ENCODE measurements around the gene NUDT17.

NUDT17 gene

DNA sequence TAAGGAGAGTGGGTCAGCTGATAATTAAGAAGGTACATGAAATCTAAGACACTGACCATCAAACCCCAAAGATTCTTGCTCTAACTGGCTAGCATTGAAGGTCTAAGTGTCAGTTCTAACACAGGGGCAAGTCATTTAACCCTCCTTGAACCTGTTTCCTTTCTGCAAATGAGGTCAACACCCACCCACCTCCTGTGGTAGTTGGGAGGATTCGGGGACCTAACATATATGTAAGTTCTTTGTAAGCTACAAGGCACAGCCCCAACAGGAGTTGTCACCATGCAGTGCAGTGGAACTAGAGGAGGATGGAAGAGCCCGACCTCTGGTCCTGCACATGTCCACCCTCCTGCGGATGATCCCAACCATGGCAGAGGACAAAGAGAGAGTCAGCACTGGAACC, 2.4 kb downstream of the NUDT17 start:
- no peak for DNase-seq (ENCODE audit: low read depth in 3 of 3)

DNA sequence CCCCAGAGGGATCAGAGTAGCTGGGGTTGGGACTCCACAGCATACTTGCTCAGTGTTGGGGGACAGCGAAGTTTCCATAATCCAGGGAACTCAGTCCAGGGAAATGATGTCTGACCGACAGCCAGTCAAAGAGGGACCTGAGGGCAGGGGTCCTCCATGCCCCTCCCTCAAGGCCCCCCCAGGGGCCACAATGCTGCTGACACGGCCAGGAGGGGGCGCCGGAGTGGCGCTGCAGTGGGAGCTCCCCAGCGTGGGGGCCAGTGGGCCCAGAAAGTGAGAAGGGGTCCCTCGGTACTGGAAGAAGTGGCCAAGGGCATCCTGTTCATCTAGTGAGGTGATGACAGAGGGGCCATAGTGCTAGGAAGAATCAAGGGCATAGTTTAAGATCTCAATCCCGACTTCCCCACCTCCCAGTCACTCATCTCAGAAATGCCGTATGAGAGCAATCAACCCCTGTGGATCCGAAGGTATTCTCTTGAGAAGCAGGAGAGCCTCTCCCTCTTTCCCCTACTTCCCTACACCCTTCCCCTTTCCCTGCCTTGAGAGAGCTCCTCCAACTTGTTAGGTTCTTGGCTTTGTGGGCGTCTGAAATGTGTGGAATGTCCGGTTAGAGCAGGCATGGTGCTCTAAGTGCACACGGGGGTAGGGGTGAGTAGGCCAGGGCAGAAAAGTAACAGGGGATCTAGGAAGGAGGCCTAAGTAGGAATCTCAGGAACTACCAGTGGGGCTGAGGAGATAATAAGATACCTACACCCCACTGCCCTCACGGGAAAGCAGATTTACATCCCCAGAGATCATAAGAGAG, 4.1 kb downstream of the NUDT17 start:
- DNase-seq (ENCODE audit: low read depth in 3 of 3): no peak

DNA sequence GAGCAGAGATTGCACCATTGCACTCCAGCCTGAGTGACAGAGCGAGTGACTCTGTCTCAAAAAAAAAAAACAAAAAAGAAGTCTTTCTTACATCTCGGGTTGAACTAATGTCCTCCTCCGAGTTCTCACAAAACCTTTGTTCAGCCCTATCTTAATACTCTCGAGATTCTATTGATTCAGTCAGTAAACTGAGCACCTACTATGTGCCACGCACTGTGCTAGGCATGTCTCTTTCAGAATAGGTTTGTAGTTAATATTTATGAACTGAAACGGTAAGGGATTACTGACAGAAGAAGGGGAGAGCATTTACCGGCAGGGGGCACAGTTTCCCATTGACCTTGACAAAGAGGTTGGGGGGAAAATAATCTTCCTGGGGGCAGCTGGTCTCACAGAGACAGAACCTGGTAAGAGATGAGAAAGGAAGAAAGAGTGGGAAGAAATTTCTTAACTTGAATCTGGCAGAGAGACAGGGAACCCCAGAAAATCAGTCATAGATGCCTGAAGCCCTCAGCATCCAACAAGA, 10.1 kb downstream of the NUDT17 start:
- DNase-seq (ENCODE audit: low read depth in 3 of 3): no peak

DNA sequence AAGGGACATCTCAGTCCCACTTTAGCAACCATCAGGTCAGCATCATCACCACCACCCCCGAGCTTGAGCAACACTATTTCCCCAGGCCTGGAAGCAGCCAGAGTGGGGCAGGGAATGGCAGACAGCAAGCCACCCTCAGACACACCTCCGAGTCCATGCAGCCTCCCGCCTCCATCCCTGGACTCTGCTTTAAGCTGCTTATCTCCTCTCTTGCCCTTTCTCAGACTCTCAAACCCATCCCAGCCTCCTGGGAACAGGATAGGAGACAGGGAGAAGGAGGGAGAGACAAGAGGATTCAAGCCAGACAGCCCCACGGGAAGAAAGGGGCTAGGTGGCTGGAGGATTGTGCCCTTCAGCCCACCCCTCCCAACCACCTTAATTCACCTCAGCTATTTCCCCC, 11.7 kb downstream of the NUDT17 start:
- no peak for DNase-seq (ENCODE audit: low read depth in 3 of 3)

DNA sequence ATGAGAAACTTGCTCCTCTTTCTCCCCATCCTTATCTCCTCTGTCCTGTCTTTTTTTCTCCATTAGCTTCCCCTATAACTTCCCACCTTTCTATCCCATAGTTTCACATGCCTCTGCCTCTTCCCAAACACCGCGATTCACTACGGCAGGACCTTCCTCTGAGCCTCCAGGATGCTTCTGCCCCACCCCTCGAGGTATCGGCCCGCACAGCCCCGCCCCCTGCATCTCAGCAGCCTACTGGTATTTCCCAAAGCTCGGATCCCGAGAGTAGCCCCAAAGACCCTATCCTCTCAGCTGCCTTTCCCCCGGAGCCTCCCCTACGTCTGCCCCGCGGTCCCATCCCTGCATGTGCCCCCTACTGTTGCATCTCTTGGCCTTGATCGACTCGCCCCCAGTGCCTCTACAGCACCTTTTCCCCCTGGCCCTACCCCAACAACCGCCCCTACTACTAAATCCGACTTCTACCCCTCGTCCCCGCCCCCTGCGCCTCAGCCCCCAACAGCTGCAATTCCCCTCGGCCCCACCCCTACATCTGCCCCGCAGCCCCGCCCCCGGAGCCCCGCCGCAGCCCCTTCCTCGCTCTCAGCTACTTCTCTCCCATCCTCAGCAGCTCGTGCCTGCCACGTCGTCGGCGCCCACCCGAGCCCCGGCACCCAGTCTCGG, 12.9 kb downstream of the NUDT17 start:
- peak; percentile 6 to 41 (median 34) for DNase-seq (ENCODE audit: low read depth in 3 of 3)

DNA sequence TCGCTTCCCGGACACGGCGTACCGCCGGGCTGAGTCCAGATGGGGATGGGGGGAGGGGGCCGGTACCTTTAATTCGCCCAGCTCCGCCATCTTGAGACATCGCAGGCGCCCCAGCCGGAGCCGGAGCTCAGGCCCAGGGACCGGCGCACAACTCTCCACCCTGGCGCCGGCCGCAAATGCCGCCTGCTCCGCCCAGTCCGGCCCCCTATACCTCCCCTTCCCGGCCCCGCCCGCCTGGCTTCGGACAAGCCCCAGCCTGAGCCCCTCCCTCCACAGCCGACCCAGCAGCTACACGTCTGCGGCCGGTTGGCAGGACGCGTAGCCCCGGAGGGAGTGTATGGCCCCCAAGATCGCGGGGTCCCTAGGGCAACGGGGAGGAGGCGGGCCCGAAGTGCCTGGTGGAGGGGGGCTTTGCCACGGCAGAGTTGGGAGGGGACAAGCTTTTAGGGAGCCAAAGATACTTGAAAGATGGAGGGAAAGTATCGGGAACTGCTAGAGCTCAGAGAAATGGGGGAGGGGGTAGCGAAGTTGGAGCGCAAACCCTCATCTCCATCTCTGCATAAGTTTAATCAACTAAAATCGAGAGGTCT, 13.6 kb downstream of the NUDT17 start, which contains the start of gene PIAS3:
PIAS3 (minus strand) TSS at position 181 of the 590 bp plus-strand sequence; CDS start at position 90, 91 bp downstream.
- DNase-seq (ENCODE audit: low read depth in 3 of 3): peak; percentile 57 to 91 (median 71)

DNA sequence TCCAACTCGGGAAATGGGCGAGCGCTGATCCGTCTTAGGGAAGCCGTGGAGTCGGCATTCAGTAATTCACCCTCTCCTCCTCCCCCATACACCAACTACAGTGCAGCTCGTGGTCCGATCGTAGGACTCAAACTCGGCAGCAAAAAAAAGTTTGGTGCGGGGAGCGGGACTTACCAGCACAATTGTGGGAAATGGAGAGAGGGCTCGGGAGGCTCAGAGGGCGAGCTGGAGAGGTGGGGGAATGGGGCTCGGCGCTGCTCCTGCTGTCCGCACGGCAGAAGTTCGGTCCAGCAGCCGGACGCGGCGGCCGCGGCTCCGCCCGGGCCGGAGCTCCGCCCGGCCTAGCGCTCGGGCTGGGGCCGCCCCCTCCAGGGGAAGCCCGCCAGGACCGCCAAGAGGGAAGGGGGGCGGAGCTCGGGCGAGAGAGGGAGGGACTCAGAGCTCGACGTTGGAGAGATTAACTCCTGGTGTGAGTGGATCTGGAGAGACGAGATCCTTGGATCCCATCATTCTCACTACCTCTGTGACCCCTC, 14.1 kb downstream of the NUDT17 start:
- peak; percentile 43 to 80 (median 62) for DNase-seq (ENCODE audit: low read depth in 3 of 3)

DNA sequence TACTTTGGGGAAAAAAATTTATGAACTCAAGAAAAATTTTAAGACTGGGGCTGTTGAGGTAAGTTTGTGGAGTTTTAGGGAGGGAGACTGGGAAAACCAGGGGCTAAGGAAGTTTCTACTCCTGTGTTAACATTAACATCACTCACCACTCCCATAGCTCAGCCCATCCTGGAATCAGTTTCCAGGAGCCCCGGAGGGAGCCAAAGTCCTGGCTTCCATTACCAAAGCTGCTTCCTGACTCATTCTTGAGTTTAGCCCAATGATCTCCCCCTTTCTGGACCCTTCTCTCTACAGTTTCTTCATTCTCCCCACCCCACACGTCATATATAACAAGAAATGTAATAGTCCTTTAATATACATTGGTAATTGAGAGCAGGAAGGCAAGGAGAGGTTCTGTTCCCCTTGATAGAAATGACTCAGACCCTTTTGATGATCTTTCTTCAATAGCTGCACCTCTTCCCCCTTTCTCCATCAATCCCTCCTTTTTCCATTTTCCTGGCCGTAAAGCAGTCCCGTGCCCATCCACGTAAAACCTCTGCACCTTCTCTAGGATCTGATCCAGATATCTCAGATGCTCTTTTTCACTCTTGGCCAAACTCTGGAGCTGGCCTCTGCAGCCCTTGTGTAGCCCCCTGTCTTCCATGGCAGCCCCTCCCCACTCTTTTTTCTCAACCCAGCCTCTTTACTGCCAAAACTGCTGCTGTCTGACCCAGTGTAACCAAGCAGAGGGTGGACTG, 18.0 kb downstream of the NUDT17 start:
- no peak for DNase-seq (ENCODE audit: low read depth in 3 of 3)

DNA sequence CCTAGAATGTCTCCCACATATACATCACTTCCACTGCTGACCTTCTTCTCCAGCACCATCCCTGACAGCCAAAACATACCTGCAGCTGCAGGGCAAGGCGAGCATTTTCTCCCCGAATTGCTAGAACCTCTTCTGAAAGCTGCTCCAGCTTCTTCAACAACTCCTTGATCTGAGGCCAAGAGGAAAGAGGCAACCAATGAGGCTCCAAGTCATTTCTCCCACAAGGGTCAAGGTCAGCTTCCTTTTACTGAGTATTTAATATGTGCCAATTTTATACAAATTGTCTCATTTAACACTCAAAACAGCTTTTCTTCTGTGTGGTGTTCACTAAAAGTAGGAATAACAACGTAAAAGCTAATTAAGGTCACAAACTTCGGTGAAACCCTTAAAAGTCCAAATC, 22.8 kb downstream of the NUDT17 start:
- no peak for DNase-seq (ENCODE audit: low read depth in 3 of 3)

DNA sequence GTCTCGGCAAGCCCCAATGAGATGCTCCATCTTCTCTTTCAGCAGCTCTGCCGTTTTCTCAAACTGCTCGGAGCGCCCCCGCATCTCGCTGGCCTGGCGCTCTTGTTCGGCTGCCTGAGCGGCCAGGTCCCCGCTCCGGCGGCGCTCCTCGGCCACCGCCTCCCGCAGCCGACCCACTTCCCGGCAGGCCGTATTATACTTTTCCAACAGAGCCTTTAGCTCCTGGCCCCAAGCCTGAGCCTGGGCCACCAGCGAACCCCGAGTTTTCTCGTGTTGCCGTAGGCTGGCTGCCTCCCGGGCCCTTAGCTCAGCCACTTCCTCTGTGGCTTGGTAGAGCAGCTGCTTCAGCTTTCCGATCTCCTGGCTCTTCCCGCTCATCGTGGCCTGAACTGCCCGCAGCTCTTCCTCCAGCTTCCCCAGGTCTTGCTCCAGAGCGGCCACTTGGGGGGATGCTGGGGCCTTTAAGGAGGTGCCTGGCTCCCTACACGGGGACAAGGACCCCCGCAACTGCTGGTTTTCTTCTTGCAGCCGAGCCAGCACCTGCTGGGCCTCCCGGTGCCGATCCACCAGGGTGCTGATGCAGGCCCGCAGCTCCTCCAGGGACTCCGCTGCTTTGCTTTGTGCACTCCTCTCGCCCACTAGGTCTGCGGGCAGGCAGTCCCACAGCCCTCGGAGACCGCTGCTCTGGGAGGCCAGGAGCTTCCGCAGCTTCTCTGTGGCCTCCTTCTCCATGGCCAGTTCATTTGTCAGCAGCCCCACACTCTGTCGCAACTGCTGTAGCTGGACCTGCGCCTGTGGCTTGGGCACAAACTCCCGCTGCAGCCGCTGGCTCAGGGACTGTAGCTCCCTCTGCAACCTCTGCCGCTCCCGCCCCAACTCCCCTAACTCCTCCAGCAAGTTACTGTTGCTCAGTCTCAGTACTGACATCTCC, 26.8 kb downstream of the NUDT17 start:
- peak in 2 of 3 experiments; percentile 6 to 24 for DNase-seq (ENCODE audit: low read depth in 3 of 3)

DNA sequence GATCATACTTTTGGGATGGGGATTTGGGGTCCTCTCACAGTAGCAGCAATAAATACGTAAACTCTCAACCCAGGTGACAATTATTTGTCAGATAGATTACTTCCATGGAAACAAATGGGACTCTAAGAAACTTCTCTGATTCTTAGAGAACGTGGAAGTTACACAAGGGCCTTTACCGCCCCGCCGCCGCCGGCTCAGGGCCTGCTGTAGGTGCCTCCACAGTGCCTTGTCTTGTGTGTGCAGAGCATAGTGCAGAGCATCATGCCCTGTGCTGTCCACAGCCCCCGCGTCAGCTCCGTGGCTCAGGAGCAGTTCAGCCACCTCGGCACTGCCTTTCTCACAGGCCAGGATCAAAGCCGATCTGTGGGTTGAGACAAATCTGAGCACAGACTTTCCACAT, 29.2 kb downstream of the NUDT17 start:
- no peak for DNase-seq (ENCODE audit: low read depth in 3 of 3)

DNA sequence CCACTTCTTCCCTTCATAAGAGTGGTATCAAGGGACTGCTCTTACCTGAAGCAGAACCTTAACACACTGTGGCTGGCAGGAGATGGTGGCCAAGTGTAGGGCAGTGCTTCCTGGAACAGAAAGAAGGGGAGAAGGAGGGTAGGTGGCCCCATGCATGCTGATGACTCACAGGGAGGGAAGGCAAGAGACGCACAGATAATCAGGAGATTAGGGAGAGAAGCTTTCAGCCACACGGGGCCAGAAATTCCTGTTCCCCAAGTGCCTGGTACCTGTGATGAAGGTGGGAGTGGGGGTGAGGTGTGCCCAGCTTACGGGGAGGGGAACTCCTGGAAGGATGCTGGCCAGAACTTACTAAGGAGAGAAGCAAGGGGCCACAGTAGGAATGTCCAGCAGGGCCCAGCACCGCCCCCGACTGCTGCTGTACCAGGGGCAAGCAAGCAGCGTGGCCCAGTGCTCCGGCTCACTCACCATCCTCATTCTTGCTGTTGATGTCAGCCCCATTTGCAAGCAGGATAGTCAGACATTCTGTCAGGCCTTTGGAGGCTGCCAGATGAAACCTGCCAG, 32.6 kb downstream of the NUDT17 start:
- no peak for DNase-seq (ENCODE audit: low read depth in 3 of 3)

DNA sequence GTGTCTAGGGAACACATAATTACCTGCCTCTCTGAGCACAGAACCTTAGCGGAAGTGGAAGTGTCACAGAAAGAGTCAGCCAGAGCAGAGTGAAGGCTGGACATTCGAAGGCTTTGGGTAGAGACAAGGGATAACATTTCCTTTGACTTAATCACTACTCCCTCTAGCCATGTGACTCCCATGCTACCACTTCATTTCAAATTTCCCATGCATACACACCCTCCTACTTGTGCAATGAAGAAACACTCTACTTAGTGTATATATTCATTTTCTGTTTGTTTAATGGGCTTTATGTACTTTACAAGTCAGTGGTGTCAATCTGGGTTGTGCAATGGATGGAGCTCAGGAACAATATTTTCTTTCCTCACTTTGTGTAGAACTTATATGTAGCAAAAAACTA, 33.3 kb downstream of the NUDT17 start:
- DNase-seq (ENCODE audit: low read depth in 3 of 3): no peak

DNA sequence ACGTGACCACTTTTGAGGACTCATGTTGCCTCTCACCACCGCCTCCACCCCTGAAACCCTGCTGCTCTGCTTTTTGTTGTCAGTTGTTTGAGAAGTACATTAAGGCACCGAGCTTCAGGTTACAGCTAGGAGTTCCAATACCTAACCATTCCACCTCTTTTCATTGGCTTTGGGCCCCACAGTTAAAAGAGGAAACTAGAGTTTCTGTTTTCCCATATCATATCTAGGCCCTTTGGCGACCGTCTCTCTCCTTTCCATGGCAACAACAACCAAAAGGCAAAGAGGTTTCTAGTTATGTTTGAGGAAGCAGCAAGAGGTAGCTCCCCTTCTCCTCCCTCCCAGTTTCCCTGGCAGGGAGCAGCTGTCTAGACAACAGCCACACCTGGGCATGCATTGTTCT, 34.3 kb downstream of the NUDT17 start:
- DNase-seq (ENCODE audit: low read depth in 3 of 3): no peak

DNA sequence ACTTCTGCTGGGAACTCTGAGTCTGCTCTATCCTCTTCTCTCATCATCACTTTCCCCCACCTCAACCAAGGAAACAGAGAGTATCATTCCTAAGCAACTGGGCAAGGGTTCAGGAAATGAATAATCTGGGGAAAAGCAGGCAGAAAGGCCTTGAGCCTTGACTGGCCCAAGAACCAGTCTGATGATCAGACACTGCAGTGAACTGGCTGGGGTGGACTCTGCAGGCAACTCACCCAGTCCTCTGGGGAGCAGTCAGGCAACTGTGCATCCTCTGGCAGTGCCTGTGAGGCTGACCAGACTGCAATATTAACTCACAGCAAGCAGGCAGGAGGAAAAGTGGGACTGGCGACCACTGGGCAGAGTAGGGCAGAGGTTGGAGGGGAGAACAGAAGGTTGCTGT, 39.2 kb downstream of the NUDT17 start:
- no peak for DNase-seq (ENCODE audit: low read depth in 3 of 3)

DNA sequence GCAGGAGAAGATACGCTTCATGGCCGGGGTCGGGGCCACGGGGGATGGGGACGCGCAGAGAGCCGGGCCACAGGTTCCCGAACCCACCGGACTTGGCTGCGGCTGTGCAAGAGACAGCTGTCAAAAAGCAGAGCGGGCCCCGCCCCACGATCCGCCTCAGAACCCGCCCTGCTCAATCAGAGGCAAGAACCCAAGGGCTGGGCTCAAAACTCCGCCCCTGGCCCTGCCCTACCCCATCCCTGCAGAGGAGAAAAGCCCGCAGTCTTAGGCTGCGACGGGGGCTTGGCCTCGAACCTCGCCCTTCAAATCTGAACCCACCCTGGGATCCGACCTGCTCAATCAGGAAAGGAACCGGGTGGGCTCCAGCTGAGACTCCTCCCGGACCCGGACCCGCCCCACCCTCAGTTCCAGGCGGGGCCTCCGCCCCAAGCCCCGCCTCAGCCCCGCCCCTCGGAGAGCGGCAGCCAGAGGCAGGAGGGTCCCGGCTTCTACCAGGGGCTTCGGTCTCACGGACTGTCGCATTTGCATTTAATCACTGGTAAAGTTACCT, 40.4 kb downstream of the NUDT17 start, which contains the start of gene ANKRD35:
ANKRD35 (minus strand) TSS at position 129 of the 550 bp plus-strand sequence; CDS start at position 21, 108 bp downstream.
- peak; percentile 79 to 90 (median 80) for DNase-seq (ENCODE audit: low read depth in 3 of 3)

DNA sequence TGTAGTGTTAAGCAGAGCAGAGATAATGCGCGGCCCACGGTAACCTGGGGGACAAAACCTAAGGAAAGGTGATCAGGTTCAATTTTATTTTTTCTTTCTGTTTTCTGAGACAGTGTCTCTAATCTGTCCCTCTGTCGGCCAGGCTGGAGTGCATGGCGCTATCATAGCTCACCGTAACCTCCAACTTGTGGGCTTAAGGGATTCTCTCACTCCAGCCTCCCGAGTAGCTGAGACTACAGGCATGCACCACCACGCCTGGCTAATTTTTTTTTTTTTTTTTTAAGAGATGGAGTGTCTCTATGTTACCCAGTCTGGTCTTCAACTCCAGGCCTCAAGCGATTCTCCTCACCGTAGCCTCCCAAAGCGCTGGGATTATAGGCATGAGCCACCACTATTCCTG, 41.0 kb downstream of the NUDT17 start:
- DNase-seq (ENCODE audit: low read depth in 3 of 3): no peak

DNA sequence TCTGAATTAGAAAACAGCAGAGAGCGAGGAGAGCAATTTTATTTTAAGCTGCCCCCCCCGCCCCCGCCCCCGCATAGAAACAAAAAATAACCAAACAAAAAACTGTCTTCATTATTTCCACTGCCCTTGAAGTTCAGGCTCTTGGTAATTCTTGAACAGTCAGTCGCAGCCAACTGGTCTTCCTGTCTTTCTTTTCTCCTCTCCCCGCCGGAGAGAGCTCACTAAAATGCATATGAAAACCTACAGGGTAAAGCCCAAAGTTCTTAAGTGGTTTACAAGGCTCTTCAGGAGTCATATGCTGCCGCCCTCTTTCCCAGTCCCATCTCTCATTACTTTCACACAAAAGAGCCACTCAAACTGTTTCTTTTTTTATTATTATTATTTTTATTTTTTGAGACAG, 41.4 kb downstream of the NUDT17 start:
- no peak for DNase-seq (ENCODE audit: low read depth in 3 of 3)

DNA sequence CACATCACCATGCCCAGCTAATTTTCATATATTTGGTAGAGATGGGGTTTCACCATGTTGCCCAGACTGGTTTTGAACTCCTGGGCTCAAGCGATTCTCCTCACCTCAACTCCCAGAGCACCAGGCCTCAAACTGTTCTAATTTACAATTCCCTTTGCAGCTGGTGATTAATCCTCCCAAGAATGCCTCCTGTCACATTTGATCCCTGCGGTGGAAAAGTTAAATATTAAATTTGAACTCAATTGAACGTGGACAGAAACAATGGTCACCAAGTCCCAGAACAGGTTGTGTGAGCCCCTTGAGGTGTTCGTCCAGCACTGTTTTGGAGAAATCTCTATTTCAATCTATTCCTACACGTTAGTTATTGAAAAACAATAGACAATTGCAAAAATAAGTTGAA, 42.2 kb downstream of the NUDT17 start:
- DNase-seq (ENCODE audit: low read depth in 3 of 3): no peak

DNA sequence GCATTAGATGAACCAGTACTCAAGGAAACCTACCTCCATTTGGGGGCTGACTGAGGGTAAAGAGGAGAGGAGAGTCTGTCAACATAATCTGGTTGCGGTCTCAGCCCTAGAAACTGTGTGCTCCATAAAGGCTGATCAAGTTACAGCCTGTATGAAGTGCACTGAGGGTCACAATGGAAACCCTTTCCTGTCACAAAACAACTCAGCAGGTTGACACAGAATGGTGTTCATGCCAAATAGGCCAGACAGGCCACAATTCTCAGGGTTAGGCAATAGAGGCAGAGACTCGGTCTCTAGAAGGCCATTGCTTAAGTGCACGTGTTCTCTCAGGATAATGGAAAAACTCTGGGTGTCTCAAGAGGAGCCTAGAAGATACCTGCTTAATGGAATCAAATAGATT, 44.3 kb downstream of the NUDT17 start:
- DNase-seq (ENCODE audit: low read depth in 3 of 3): no peak
